Glomerular endothelial cell (primary cell): ENCODE results near the gene ZNF397. TPM values are rescaled to one million over a fixed set of nuclear protein-coding genes. Genes with fewer than 3 reads are reported as not detected.
"Not testable (repeated sequence)": the region's sequence is repeated elsewhere in the genome, so short reads cannot be mapped to it uniquely, and the experiment has no call there.

Experiments
- DNase-seq: peaks from one replicate; pipeline ENCODE4 v3.0.0-alpha.2; 2011; ENCODE audit warnings: low read depth, low spot score; ENCODE audit errors: extremely low read depth
- total RNA-seq: library from RNA; depleted of rRNA; stranded (reverse); fragments of >200 nt; gene quantifications from 2 replicates; pipeline ENCODE4 v1.2.3, GENCODE V29; 2015

The ZNF397 gene
- total RNA-seq: 2.9 and 7.0 TPM in 2 replicates

DNA sequence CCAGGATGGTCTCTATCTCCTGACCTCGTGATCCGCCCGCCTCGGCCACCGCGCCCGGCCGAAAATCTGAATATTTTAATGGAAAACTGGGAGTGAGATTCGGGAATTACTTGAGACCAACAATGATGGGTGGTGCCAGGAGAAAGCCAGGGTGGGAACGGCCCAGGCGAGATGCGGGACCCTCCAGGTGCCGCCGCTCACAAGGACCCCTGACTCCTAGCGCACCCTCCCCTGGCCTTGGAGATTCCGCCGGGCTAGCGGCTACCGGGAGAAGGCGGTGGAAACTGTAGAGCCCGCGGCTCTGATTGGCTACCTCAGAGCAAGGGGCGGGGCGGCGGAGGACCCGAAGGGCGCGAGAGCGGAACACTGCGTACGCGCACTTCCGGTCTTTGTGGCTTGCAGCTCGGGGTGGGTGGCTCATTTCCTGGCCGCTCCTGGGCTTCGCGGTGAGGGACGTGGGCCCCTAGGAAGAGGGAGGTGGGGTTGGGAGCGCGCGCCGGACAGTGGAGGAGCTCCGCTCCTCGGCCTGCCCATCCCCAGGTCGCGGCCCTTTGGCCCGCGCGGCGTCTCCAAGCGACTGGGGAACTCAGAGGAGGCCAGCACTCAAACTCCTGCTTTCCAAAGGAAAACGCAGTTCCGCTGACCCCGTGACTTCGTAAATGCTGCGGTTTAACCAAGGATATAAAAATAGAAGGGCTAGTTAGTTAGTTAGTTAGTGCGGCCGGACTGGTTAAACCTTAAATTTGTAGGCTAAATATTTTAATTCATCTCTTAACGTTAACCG lies at the start of gene ZNF397:
Gene ZNF397 (plus strand): TSS at position 371 of the 784 bp plus-strand sequence. CDS start 1,437 bp downstream, outside the sequence.
- DNase-seq: peak; percentile 76

DNA sequence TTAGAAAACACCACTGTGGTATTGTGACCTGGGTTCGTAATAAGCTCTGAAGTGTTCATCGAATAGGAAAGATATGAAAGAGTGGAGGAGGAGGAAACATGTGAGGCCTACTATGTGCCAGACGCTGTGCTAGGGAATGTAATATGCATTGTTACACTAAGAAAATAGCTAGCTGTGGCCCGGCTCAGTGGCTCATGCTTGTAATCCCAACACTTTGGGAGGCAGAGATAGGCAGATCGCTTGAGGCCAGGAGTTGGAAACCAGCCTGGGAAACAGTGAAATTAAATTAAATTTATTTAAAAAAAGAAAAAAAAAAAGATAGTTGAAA lies 49.2 kb upstream of the ZNF397 start:
- no peak for DNase-seq

DNA sequence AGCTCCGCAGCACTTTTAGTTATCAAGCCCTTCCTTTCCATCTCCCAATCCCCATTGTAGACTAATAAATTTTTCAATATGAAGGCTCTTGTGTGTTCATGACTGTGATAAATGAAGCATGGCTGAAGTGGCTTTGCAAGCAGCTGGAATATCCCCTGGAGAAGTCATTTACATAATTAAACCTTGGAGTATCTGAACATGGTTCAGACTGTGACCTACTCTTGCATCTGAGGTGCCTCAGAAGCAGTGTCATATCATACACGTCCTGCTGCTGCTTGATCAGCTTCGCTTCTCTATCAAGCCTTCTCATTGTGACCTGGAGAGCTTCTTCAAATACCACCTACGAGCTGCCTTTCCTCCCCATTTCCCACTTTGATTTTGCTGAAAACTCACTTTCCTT lies 48.4 kb upstream of the ZNF397 start:
- DNase-seq: no peak

- DNase-seq: no peak
Measured at GRCh38 chr18:35193316-35193715, 47.5 kb upstream of the ZNF397 start.

GRCh38 chr18:35197296-35197695 lies 43.5 kb upstream of the ZNF397 start:
- DNase-seq: no peak

DNA sequence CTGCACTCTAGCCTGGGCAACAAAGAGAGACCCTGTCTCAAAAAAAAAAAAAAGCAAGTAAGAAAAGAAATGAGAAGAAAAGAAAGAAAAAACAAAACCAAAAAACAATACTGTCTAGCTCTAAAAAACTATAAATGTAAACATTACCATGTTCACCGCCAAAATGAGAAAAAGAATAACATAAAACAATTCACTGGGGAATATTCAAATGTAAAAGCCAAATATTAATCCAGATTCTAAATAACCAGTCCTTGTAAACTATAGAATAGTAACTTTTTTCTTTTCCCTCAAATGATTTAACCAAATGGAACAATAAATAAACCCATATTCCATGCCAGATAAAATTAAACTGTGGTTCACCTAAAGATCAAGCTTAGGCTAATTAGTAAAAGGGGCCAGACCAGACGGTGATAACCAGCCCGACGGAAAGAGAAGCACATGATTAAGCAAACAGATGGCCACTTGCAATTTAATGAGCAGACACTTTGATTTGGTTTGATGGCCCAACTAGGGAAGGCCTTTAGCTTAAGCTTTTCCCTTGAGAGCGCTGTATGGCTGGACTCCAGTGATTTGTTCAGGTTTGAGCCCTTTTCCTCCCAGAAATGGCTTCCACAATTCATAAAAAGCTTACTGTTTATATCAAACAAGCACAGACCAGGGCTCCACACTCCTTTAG lies 39.4 kb upstream of the ZNF397 start:
- DNase-seq: no peak

DNA sequence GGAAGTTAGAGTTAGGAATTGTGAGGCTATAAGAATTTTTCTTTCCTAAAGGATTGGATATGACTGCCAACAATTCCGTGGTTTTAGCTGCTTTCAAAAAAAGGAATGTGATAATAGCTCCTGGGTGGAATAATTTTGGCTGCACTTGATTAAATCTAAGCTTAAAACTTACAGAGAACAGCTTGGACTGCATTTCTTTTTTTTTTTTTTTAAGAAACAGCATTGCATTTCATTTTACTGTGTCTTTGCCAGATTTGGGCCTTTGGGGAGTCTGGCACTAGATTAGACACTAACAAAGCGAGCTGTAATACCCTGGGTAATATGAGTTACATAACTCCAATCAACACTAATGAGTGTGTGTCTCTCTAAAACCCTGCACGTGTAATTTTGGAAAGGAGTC lies 37.8 kb upstream of the ZNF397 start:
- DNase-seq: no peak

DNA sequence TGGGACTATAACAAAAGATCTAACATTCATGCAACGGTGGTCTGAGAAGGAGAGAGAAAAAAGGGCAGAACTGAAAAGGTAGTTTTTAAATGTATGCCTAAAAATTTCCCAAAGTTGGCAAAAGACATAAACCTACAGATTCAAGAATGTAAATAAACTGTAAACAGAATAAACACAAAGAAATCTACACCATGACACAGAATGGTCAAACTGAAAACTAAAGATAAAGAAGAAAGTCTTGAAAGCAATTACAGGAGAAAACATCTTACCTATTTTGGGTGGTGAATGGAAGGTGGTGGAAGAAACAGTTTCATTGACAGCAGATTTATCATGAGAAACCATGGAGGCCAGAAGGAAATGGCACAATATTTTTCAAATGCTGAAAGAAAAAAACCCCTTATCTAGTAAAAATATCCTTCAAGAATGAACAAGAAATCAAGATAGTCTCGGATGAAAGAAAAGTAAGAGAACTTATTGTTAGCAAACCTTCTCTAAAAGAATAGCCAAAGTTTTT lies 35.6 kb upstream of the ZNF397 start:
- DNase-seq: no peak

- DNase-seq: not testable (repeated sequence)
Measured at GRCh38 chr18:35205746-35206458, 34.9 kb upstream of the ZNF397 start.

DNA sequence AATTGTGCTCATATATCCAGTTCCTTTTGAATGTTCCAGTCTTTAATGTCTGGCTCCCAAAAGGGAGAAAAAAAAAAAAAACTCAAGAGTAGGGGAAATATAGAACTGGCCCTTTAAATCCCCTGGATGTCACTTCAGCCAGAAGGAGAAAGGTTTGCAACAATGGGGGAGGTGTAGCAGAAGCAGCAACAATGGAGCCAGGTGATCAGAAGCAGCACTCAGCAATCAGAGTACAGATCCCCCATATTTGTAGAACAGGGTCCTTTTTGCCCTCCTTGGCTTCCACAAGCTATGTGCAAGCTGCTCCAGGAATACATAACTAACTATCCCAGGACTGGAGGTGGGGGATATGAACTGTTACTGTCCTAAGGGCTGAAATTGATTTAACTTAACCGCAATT lies 25.8 kb upstream of the ZNF397 start:
- no peak for DNase-seq

- DNase-seq: not testable (repeated sequence)
Measured at GRCh38 chr18:35216611-35217010, 24.2 kb upstream of the ZNF397 start.

GRCh38 chr18:35219331-35219730 lies 21.5 kb upstream of the ZNF397 start:
- not testable (repeated sequence) for DNase-seq

GRCh38 chr18:35220424-35220823 lies 20.4 kb upstream of the ZNF397 start:
- DNase-seq: no peak

DNA sequence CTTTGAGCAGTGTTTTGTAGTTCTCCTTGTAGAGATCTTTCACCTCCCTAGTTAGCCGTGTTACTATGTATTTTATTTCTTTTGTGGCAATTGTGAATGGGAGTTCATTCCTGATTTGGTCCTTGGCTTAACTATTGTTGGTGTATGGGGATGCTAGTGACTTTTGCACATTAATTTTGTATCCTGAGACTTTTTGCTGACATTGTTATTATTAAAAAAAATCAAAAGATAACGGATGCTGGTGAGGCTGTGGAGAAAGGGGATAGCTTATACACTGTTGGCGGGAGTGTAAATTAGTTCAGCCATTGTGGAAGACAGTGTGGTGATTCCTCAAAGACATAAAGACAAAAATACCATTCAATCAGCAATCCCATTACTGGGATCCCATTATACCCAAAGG lies 17.0 kb upstream of the ZNF397 start:
- DNase-seq: no peak

- DNase-seq: no peak
Measured at GRCh38 chr18:35227254-35227653, 13.6 kb upstream of the ZNF397 start.

- DNase-seq: peak; percentile 64
Measured at GRCh38 chr18:35231052-35231451, 9.8 kb upstream of the ZNF397 start.

GRCh38 chr18:35236571-35237363 lies 4.1 kb upstream of the ZNF397 start:
- no peak for DNase-seq

DNA sequence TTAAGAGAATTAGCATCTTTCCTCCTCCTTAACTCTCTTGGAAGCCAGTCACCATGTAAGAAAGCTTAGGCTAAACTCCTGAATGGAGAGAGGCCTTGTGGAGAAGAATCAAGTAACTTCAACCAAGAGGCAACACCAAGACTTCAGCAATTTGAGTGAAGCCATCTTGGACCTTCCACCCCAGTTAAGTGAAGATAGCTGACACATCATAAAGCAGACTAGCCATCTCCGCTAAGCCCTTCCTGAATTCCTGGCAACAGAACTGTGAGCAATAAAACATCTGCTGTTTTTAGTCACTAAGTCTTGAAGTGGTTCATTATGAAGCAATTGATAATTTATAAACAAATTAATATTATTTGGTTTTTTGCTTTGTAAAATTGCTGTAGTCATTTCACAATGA lies 1.5 kb upstream of the ZNF397 start:
- DNase-seq: no peak

DNA sequence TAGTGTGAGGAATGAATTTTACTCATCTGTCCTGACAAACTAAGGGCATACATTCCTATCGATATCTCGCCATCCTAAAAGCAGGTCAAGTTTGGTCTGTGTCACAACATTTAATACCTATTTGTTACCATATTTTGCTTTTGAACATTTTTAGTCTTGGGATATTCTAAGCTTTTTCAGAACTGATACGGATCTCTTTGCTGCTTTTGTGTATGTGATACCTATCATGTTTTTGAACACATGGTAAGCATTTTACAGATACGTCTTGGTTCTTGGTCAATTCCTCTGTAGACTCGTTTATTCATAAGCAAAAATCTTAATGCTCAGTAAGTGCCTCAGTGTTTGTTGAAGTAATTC lies 592 bp downstream of the ZNF397 start:
- DNase-seq: peak; percentile 18

DNA sequence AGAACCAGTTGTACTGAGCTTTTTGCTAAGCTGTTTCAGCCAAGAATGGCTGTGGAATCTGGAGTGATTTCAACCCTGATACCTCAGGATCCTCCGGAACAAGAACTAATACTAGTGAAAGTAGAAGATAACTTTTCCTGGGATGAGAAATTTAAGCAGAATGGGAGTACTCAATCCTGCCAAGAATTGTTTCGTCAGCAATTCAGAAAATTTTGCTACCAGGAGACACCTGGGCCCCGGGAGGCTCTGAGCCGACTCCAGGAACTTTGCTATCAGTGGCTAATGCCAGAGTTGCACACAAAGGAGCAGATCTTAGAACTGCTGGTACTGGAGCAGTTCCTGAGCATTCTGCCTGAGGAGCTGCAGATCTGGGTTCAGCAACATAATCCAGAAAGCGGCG lies 1.6 kb downstream of the ZNF397 start:
- no peak for DNase-seq

DNA sequence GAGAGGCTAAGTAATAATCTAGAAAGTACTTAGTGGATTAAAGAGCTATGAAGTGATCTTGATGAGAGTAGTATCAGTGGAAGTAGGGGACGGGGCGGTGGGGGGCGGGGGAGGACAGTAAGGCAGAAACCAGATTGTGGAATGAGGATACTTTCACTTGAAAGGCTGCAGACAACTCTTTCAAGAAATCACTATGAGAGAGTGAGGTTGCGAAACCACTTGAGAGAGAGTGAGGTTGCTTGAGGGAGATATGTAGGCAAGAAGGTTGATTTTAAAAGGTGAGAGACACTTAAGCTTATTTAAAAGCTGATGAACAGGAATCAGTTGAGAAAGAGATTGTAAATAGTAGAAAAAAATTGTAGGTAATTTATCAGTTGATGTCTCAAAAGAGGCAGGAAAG lies 3.8 kb downstream of the ZNF397 start:
- DNase-seq: no peak
